ES-I3 (cell line): ENCODE results near the gene PIGC.

Source experiments
- H3K36me3 ChIP-seq: 2 replicates; pipeline ENCODE4 v1.6.1; 2013; ENCODE audit warnings: mild to moderate bottlenecking, low read length, control low read depth, moderate library complexity; ENCODE audit not compliant: insufficient read depth
- H3K4me1 ChIP-seq: 2 replicates; pipeline ENCODE4 v1.6.1; 2013; ENCODE audit warnings: mild to moderate bottlenecking, control low read depth, low read length; ENCODE audit not compliant: insufficient read depth
- H3K9ac ChIP-seq: 2 replicates; pipeline ENCODE4 v1.6.1; 2013; ENCODE audit warnings: low read depth, mild to moderate bottlenecking, low read length, moderate library complexity
- H3K9me3 ChIP-seq: 2 replicates; pipeline ENCODE4 v1.6.1; 2013; ENCODE audit warnings: mild to moderate bottlenecking, low read length, moderate library complexity; ENCODE audit not compliant: control insufficient read depth, insufficient read depth

Gene PIGC

DNA sequence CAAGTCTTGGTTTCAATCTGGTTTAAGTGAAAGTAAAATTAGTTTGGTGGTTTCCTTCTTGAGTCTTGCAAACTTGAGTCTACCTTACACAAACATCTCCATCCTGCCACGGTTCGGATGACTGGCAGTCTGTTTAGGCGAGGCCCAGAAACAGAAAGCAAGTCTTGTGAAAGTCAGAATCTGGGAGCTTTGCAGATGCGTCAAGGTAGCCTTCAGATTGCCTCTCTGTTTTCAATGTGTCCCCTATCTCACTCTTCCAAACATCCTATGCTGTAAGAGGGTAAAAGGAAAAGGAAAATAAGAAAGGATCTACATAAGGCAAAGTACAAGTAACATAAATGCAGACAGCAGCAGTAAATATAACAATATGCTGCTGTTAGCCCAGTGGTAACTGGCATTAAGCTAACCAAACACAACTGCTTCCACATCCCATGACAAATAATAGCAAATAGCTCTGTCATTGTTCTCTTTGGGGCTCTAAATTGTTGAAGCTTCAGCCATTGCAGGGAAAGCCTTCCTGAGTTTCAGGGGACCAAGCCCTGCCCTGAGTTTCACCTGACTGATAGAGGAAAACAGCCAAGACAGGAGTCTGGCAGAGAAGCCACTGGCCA lies 49.6 kb downstream of the PIGC start:
- Histone ChIP-seq H3K4me1 (peaks cover 31% of the 10 kb centered on the region), H3K9ac (no peak overlapping the region), H3K36me3 (no peaks in the 10 kb centered on the region), H3K9me3 (no peaks in the 10 kb centered on the region)

DNA sequence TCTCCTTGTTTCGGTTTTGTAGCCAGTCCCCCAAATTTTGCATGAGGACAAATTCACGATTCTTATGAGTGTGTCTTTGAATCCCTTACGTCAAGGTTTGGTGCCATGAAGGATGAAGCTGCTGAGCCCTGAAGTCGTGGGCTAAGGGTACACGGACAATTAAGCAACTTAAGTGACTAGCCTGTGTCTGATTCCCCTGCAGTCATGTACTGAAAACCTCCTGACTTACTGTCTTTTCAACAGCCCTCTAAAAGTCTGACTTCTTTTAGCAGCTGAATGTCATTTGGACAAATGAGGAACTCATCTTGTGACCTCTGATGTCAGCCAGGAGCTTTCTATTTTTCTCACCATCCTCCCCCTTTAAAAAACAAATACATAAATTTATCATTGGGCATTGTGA lies 50.5 kb downstream of the PIGC start:
- Histone ChIP-seq H3K9me3 (no peaks in the 10 kb centered on the region), H3K9ac (no peak overlapping the region), H3K36me3 (no peaks in the 10 kb centered on the region), H3K4me1 (peaks cover 27% of the 10 kb centered on the region)

DNA sequence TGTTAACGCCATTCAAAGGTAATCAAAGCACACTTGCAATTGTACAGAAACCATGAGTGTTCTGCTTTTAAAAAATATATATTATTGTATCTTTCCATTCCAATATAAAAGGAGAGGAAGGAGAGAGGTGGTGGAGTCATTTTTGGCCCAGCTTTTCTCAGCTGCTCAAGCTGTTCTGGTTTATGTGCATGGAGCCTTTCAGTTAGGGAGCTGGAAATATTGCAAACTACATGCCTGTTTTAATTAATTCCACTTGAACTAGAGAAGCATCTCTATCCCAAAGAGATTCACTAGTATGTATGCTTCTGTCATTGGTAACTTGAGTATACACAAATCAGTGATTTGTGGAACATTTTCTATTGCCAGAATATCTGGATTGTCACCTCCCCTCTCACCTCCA lies 51.9 kb downstream of the PIGC start:
- H3K36me3 ChIP-seq: no peaks in the 10 kb centered on the region
- no peak overlapping the region for H3K9ac ChIP-seq
- peaks cover 27% of the 10 kb centered on the region for H3K4me1 ChIP-seq
- no peaks in the 10 kb centered on the region for H3K9me3 ChIP-seq
